IPS-20b (cell line): ENCODE measurements around the gene TMCC1.
A peak's percentile ranks its signal among the peaks of the same experiment; 100 is the strongest.
"Not testable (repeated sequence)": the region's sequence is repeated elsewhere in the genome, so short reads cannot be mapped to it uniquely, and the experiment has no call there.

Experiments used
- H3K27ac ChIP-seq: one replicate; pipeline ENCODE4 v1.5.1; 2013; ENCODE audit warnings: low read length
- H3K27me3 ChIP-seq: 2 replicates; pipeline ENCODE4 v1.6.1; 2013; ENCODE audit warnings: mild to moderate bottlenecking, low read length, inconsistent platforms; ENCODE audit not compliant: insufficient read depth
- H3K36me3 ChIP-seq: 2 replicates; pipeline ENCODE4 v1.6.1; 2013; ENCODE audit warnings: low read depth, mild to moderate bottlenecking, inconsistent platforms, low read length, moderate library complexity; ENCODE audit not compliant: insufficient read depth
- H3K4me1 ChIP-seq: 2 replicates; pipeline ENCODE4 v1.6.1; 2013; ENCODE audit warnings: mild to moderate bottlenecking, control low read depth, inconsistent platforms, low read length, moderate library complexity; ENCODE audit not compliant: insufficient read depth
- H3K4me3 ChIP-seq: 2 replicates; pipeline ENCODE4 v1.5.1; 2013; ENCODE audit warnings: mild to moderate bottlenecking, low read length, inconsistent platforms
- H3K9ac ChIP-seq: 2 replicates; pipeline ENCODE4 v1.6.1; 2013; ENCODE audit warnings: low read depth, mild to moderate bottlenecking, inconsistent platforms, low read length, moderate library complexity
- H3K9me3 ChIP-seq: 2 replicates; pipeline ENCODE4 v1.6.1; 2013; ENCODE audit warnings: mild to moderate bottlenecking, low read depth, low read length, inconsistent platforms; ENCODE audit not compliant: insufficient read depth

TMCC1 gene

DNA sequence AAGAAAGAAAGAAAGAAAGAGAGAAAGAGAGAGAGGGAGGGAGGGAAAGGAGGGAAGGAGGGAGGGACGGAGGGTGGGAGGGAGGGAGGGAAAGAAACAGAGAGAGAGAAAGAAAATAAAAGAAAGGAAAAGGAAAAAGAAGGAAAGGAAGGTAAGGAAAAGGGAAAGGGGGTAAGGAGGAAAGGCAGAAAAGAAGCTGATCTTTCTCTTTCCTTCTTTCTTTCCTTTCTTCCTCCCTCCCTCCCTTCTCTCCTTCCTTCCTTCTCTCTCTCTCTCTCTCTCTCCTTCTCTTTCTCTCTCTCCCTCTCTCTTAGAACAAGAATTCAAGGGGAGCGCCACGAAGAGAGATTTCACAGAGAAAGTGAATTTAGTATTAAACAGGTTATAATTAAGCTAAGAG, 25.8 kb upstream of the TMCC1 start:
- no peaks in the 10 kb centered on the region for H3K36me3 ChIP-seq
- H3K9ac ChIP-seq = no peak overlapping the region
- H3K4me1 ChIP-seq = no peaks in the 10 kb centered on the region
- no peak overlapping the region for H3K4me3 ChIP-seq
- H3K9me3 ChIP-seq = peaks cover 41% of the 10 kb centered on the region
- no peak overlapping the region for H3K27ac ChIP-seq
- no peaks in the 10 kb centered on the region for H3K27me3 ChIP-seq

DNA sequence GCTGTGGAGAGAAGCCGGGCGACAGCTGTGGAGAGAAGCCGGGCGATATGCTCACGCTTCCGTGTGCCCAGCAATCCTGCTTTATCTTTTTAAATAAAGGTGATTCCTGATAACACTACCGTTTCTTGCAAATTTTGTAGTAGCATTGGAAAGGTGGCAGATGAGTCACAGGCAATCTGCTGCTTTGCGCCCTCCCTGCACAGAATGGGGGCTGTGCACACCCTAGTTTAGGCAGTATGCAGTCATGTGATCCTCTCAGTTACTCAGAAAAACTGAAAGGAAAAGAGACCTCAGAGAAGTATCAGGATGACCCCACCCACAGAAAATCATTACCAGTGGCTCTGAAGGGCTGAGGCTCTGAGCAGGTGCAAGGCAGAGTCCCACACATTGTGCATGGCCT, 24.9 kb upstream of the TMCC1 start:
- Histone ChIP-seq H3K27ac (no peak overlapping the region), H3K4me1 (no peaks in the 10 kb centered on the region), H3K27me3 (no peaks in the 10 kb centered on the region), H3K4me3 (no peak overlapping the region), H3K9ac (no peak overlapping the region), H3K36me3 (no peaks in the 10 kb centered on the region), H3K9me3 (peaks cover 41% of the 10 kb centered on the region)

DNA sequence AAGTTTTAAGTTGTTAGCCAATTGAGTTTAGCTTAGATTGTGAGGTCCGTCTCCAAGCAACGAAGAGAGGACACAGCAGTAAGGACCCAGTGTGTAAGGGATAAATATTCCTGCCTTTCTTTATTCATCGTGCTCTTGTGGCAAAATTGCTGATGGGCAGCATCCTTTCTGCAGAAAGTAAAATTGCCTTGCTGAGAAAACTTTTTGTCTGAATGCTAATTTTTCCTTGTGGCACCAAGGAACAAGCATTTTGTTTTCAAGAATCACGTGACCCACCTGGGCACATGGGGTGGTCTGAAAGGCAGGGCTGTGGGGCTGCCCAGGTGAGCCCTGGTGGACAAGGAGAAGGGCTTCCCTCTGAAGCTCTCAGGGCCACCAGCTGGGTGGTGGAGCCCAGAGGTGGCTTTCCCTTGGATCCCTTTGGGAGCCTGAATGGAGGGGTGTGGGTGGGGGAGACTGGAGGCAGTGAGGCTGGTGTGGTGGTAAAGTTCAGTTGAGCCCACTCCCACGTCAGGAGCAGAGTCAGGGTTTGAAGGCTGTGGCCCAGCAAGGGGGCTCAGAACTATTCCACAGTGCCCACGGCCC, 24.0 kb upstream of the TMCC1 start:
- Histone ChIP-seq H3K27me3 (no peaks in the 10 kb centered on the region), H3K9ac (no peak overlapping the region), H3K27ac (no peak overlapping the region), H3K9me3 (peaks cover 41% of the 10 kb centered on the region), H3K36me3 (no peaks in the 10 kb centered on the region), H3K4me3 (no peak overlapping the region), H3K4me1 (no peaks in the 10 kb centered on the region)

DNA sequence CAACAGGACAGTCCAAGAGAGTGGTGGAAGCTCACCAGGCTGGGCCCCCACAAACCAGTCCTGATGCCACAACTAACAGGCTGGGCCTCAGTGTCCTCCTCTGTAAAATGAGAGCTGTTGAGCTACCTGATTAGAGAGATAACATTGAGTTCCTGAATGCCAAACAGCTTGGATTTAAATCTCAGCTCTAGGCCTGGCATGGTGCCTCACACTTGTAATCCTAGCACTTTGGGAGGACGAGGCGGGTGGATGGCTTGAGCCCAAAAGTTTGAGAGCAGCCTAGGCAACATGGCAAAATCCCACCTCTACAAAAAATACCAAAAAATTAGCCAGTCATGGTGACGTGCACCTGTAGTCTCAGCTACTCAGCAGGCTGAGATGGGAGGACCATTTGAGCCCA, 20.1 kb upstream of the TMCC1 start:
- H3K27ac ChIP-seq = no peak overlapping the region
- no peaks in the 10 kb centered on the region for H3K36me3 ChIP-seq
- H3K9ac ChIP-seq = no peak overlapping the region
- no peaks in the 10 kb centered on the region for H3K27me3 ChIP-seq
- H3K4me1 ChIP-seq = no peaks in the 10 kb centered on the region
- peaks cover 36% of the 10 kb centered on the region for H3K9me3 ChIP-seq
- H3K4me3 ChIP-seq = no peak overlapping the region

DNA sequence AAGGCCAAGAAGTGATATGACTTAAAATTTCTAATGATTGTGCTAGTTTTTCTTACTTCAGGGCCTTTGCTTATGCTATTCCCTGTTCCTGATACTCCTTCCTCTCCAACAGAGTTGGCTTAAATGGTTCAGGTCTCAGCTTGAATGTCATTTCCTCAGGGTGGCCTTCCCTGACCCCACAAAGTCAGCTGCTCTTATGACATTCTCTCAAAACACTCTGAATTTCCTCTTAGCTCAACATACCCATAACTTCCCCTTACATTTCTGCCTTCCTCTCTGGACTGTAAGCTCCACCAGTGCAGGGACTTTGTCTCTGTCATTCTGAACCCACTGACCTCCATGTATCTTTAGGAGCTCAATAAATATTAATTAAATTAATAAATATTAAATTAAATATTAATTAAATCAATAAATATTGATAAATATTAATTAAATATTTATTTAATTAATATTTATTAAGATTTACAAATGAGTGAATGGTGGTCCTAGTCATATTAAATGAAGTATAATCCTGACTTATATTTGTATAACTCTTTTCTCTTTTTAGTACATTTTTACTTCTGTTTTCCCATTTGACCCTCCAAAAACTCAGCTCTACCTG, 17.9 kb upstream of the TMCC1 start:
- no peak overlapping the region for H3K9ac ChIP-seq
- H3K4me1 ChIP-seq = no peaks in the 10 kb centered on the region
- H3K27ac ChIP-seq = no peak overlapping the region
- H3K9me3 ChIP-seq = peaks cover 34% of the 10 kb centered on the region; the same call in 1 of the 2 replicates
- no peak overlapping the region for H3K4me3 ChIP-seq
- H3K27me3 ChIP-seq = no peaks in the 10 kb centered on the region
- H3K36me3 ChIP-seq = no peaks in the 10 kb centered on the region

DNA sequence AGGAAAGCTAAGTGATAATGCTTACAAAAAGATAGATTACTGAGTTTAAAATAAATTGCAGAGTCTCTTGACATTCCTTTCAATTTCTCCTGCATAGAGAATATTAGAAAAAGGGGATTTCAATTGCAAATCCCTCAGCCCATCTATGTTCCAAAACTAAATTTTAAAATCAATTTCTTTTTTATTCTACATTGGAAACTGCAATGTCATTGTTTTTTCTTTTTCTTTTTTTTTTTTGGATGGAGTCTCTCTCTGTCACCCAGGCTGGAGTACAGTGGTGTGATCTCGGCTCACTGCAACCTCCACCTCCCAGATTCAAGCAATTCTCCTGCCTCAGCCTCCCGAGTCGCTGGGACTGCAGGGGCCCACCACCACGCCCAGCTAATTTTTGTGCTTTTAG, 15.7 kb upstream of the TMCC1 start:
- H3K27ac ChIP-seq, H3K27me3 ChIP-seq, H3K4me1 ChIP-seq, H3K9ac ChIP-seq, H3K4me3 ChIP-seq, H3K36me3 ChIP-seq: not testable (repeated sequence)
- peaks cover 38% of the 10 kb centered on the region for H3K9me3 ChIP-seq

DNA sequence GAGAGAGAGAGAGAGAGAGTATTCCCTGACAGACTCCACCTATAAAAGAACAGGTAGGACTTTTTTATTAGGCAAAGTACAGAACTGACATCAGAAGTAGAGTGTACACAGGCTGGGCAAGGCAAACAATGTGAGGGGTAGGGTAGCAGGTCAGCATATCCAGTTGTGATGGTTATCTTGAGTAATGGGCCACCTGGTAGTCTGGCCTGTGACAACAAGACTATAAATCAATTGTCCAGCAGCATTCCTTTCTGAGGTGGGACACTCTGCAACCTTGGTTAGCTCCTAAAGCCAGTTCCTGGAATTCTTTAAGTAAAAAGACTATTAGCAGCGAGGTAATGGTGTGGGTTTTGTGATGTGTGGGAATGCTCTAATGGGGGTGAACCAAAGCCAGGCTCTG, 14.9 kb upstream of the TMCC1 start:
- H3K9ac ChIP-seq = no peak overlapping the region
- peaks cover 38% of the 10 kb centered on the region for H3K9me3 ChIP-seq
- no peaks in the 10 kb centered on the region for H3K4me1 ChIP-seq
- no peak overlapping the region for H3K27ac ChIP-seq
- no peaks in the 10 kb centered on the region for H3K27me3 ChIP-seq
- H3K36me3 ChIP-seq = no peaks in the 10 kb centered on the region
- H3K4me3 ChIP-seq = no peak overlapping the region

DNA sequence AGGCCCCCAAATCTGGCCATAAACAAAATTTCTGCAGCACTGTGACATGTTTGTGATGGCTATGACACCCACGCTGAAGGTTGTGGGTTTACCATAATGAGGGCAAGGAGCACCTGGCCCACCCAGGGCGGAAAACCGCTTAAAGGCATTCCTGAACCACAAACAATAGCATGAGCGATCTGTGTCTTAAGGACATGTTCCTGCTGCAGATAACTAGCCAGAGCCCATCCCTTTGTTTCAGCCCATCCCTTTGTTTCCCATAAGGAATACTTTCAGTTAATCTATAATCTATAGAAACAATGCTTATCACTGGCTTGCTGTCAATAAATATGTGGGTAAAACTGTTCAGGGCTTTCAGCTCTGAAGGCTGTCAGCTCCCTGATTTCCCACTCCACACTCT, 7.8 kb upstream of the TMCC1 start:
- not testable (repeated sequence) for H3K27ac ChIP-seq, H3K4me3 ChIP-seq, H3K9ac ChIP-seq, H3K27me3 ChIP-seq, H3K36me3 ChIP-seq, H3K4me1 ChIP-seq
- peaks cover 19% of the 10 kb centered on the region for H3K9me3 ChIP-seq

DNA sequence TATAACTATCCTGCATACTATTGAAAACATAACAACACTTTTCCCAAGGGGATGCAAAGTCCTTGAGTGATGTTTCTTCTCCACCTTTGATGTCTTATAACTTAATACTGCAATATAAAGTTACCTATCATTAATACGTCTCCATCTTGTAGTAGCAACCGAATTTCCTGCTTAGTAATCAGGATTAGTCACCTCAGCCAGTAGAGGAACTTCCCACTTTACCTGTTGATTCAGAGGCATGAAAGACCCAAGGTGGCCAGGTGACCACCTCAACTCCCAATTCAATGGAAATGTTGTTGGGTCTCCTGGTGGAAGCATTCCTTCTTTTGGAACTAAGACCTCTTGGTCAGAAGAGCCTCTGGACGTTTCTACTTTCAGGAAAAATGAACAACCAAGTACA, 3.5 kb upstream of the TMCC1 start:
- Histone ChIP-seq H3K4me3 (no peak overlapping the region), H3K27ac (no peak overlapping the region), H3K9me3 (no peaks in the 10 kb centered on the region; the same call in 1 of the 2 replicates), H3K9ac (no peak overlapping the region), H3K27me3 (no peaks in the 10 kb centered on the region), H3K4me1 (peaks cover 6% of the 10 kb centered on the region; the same call in 1 of the 2 replicates), H3K36me3 (no peaks in the 10 kb centered on the region)

DNA sequence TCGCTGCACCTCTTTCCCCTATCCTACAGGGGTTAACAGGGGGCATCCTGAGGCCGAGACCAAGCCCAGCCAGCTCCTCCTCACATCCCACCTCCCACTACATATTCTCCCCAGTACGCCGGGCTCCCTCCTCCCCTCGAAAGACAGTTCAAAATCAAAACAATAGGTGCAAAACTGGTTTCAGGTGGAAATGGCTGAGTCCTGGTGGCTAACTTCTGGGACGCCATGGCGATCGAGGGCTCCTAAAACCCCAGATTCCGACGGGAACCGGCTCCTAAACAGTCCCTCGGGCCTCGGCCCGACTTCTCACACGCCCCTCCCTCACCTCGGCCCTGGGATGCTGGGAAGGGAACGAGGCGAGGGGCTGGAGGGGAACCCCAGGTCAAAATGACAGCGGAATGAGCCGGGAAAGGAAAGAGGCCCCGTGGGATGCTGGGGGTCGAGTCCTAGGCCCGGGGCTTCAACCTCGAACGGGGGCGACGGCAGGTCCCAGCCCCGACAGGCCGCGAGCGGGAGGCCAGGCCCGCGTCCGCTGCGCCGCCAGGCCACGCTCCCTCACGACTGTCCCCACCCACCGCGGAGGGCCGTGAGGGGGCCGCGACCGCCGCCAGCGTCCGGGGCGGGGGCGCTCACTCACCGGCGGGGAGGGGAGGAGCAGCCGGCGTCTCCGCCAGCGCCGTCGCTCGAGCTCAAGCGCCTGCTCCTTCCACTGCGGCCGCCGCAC, 492 bp downstream of the TMCC1 start:
- Histone ChIP-seq H3K9me3 (no peaks in the 10 kb centered on the region), H3K9ac (peak overlapping the region; percentile 93), H3K36me3 (no peaks in the 10 kb centered on the region), H3K27me3 (no peaks in the 10 kb centered on the region), H3K4me1 (peaks cover 21% of the 10 kb centered on the region; the same call in 1 of the 2 replicates), H3K4me3 (peak overlapping the region; percentile 89), H3K27ac (peak overlapping the region; percentile 41)

DNA sequence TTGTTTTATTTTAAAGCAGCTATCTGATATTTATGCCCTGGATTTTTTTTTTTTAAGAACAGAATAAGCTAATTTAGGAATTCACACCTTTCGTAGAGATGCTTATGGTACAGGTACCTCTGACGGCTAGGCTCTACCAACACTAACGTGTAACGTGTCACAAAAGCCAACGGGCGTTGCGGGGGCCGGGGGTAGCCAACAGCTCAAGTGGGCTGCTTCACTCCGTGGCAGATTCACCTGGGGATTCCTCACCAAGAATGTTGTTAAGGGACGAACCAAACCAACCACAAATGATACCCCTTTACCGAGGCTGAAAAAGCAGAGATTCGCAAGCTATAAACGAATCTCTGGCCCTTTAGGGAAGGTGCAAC, 1.0 kb downstream of the TMCC1 start:
- Histone ChIP-seq H3K9me3 (no peaks in the 10 kb centered on the region), H3K4me3 (peak overlapping the region; percentile 89), H3K27ac (peak overlapping the region; percentile 41), H3K27me3 (no peaks in the 10 kb centered on the region), H3K9ac (peak overlapping the region; percentile 93; the same call in 1 of the 2 replicates), H3K36me3 (0 out of 2 replicates have a peak, but pooled peaks cover 4% of the 10 kb centered on the region), H3K4me1 (peaks cover 21% of the 10 kb centered on the region; the same call in 1 of the 2 replicates)

DNA sequence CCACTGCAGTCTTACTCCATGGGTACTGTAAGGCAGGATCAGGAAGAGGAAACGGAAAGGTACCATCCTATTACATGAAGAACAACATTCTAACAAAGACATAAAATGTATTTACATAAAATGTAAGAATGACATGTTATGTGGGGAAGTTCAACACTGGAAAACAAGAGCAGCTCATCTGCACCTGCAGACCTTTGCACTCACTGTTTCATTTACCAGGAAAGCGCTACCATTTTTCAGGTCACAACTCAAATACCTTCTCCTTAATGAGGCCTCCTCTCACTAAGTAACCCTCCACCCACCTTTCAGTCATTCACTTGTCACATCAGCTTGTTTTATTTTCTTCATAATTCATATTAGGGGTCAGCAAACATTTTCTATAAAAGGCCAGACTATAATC, 2.6 kb downstream of the TMCC1 start:
- 0 out of 2 replicates have a peak, but pooled peaks cover 4% of the 10 kb centered on the region for H3K36me3 ChIP-seq
- H3K27me3 ChIP-seq = no peaks in the 10 kb centered on the region
- H3K9me3 ChIP-seq = no peaks in the 10 kb centered on the region
- peaks cover 21% of the 10 kb centered on the region; the same call in 1 of the 2 replicates for H3K4me1 ChIP-seq
- 0 out of 2 replicates have a peak overlapping the region, but pooled peaks have one; percentile 28 for H3K9ac ChIP-seq
- no peak overlapping the region for H3K4me3 ChIP-seq
- no peak overlapping the region for H3K27ac ChIP-seq
